SHP77 treated with DMSO at 0.1 percent for 48 hours (cell line): ENCODE data around the gene C19orf38.

Source experiments
- DNase-seq: peaks from one replicate; lab custom pipeline; 2025; lab: John Stamatoyannopoulos, UW

Gene C19orf38

GRCh38 chr19:10911579-10912363, 63.6 kb downstream of the C19orf38 start:
- no peak for DNase-seq

GRCh38 chr19:10912619-10913018, 64.4 kb downstream of the C19orf38 start:
- no peak for DNase-seq

GRCh38 chr19:10913716-10914340, 65.6 kb downstream of the C19orf38 start:
- DNase-seq: no peak

GRCh38 chr19:10915130-10916091, 67.2 kb downstream of the C19orf38 start:
- no peak for DNase-seq

- DNase-seq: no peak
These were observed 68.4 kb downstream of the C19orf38 start for GRCh38 chr19:10916602-10917001.

- no peak for DNase-seq
These were observed 70.1 kb downstream of the C19orf38 start for GRCh38 chr19:10918359-10918758.
